Cardiac fibroblast (primary cell): ENCODE measurements around the gene RGS16.
A peak's percentile ranks its signal among the peaks of the same experiment; 100 is the strongest.

Experiments
- DNase-seq, 2 donors: peaks; one replicate each; pipeline versions ENCODE4 v3.0.0 to v3.0.0-alpha.2; 2010; ENCODE audit warnings: low read depth in 2 of 2
- H3K4me3 ChIP-seq, 2 donors: replicated peaks in 1 of 2; 1 replicate in 1 of 2; 2 replicates in 1 of 2; pipeline ENCODE4 v1.5.1; 2011; ENCODE audit warnings: low read depth in 2 of 2, low read length in 2 of 2, mild to moderate bottlenecking in 2 of 2, moderate library complexity in 1 of 2
- CTCF ChIP-seq: IDR thresholded peaks from one replicate; pipeline ENCODE4 v1.5.1; 2011; ENCODE audit warnings: low read depth, mild to moderate bottlenecking, low read length, inconsistent platforms

The RGS16 gene

GRCh38 chr1:182604175-182605164, at the start of gene RGS16:
RGS16 (minus strand) TSS chr1:182604389; CDS start chr1:182604259, 130 bp downstream.
- no peak for TF ChIP-seq CTCF
- peak within 1 kb of the TSS; percentile 47 to 51 for H3K4me3 ChIP-seq
- DNase-seq, result peak; percentile 73 to 83

GRCh38 chr1:182653986-182654385, 49.8 kb upstream of the RGS16 start:
- no peak for TF ChIP-seq CTCF

GRCh38 chr1:182652933-182653332, 48.7 kb upstream of the RGS16 start:
- TF ChIP-seq CTCF, result no peak
- H3K4me3 ChIP-seq, result no peak overlapping the region
- no peak for DNase-seq

More at GRCh38 chr1:182653986-182654385, 49.8 kb upstream of the RGS16 start:
- no peak overlapping the region for H3K4me3 ChIP-seq
- DNase-seq, result no peak

- no peak overlapping the region for H3K4me3 ChIP-seq
- TF ChIP-seq CTCF, result no peak
- no peak for DNase-seq
Measured at GRCh38 chr1:182651339-182651724, 47.1 kb upstream of the RGS16 start.

- TF ChIP-seq CTCF, result no peak
- DNase-seq, result no peak
- H3K4me3 ChIP-seq, result no peak overlapping the region
Measured at GRCh38 chr1:182650678-182651338, 46.6 kb upstream of the RGS16 start.

- TF ChIP-seq CTCF, result no peak
- DNase-seq, result no peak
- H3K4me3 ChIP-seq, result no peak overlapping the region
Measured at GRCh38 chr1:182649041-182649440, 44.9 kb upstream of the RGS16 start.
